OCI-LY1 (cell line): ENCODE results near the gene U2AF1.
"Not testable (repeated sequence)": the region's sequence is repeated elsewhere in the genome, so short reads cannot be mapped to it uniquely, and the experiment has no call there.

ENCODE experiments used
- H2AFZ ChIP-seq: fragments of 200-600 bp; sonication (generic), shearing (Covaris generic); 2 replicates; pipeline ENCODE4 v1.6.0; 2014; ENCODE audit warnings: antibody characterized with exemption, mild to moderate bottlenecking, low read length
- H3F3A ChIP-seq: fragments of 200-600 bp; sonication (generic), shearing (Covaris generic); 2 replicates; pipeline ENCODE4 v1.6.0; 2014; ENCODE audit warnings: mild to moderate bottlenecking, antibody characterized with exemption, low read length, moderate library complexity; ENCODE audit not compliant: insufficient read depth
- H3K27ac ChIP-seq: fragments of 200-600 bp; sonication (generic); 2 replicates; pipeline ENCODE4 v1.5.1; 2014; ENCODE audit warnings: low read length, mixed run types, mild to moderate bottlenecking, low read depth; ENCODE audit not compliant: poor library complexity, severe bottlenecking
- H3K27me3 ChIP-seq: fragments of 200-600 bp; sonication (generic); 2 replicates; pipeline ENCODE4 v1.6.0; 2014; ENCODE audit warnings: antibody characterized with exemption, mild to moderate bottlenecking, low read length, moderate library complexity; ENCODE audit not compliant: insufficient read depth
- H3K36me3 ChIP-seq: fragments of 200-600 bp; sonication (generic); 2 replicates; pipeline ENCODE4 v1.6.1; 2014; ENCODE audit warnings: mild to moderate bottlenecking, antibody characterized with exemption, low read length, moderate library complexity, mixed read lengths; ENCODE audit not compliant: insufficient read depth
- H3K4me1 ChIP-seq: fragments of 200-600 bp; sonication (generic); 2 replicates; pipeline ENCODE4 v1.5.1; 2014; ENCODE audit warnings: mild to moderate bottlenecking, low read length, moderate library complexity; ENCODE audit not compliant: insufficient read depth, severe bottlenecking
- H3K4me2 ChIP-seq: fragments of 200-600 bp; sonication (generic), shearing (Covaris generic); 2 replicates; pipeline ENCODE4 v1.6.1; 2014; ENCODE audit warnings: low read length
- H3K4me3 ChIP-seq: fragments of 200-600 bp; sonication (generic); 2 replicates; pipeline ENCODE4 v1.5.1; 2014; ENCODE audit warnings: low read length, low read depth, mild to moderate bottlenecking, mixed read lengths; ENCODE audit not compliant: poor library complexity, severe bottlenecking
- H3K79me2 ChIP-seq: fragments of 200-600 bp; shearing (Covaris generic); 2 replicates; pipeline ENCODE4 v1.6.1; 2016; ENCODE audit warnings: mixed run types, low read length, mixed read lengths; ENCODE audit not compliant: insufficient read depth
- H3K9ac ChIP-seq: fragments of 200-600 bp; sonication (generic), shearing (Covaris generic); 2 replicates; pipeline ENCODE4 v1.6.1; 2014; ENCODE audit warnings: mild to moderate bottlenecking, low read length, mixed read lengths
- H3K9me2 ChIP-seq: fragments of 200-600 bp; sonication (generic), shearing (Covaris generic); 2 replicates; pipeline ENCODE4 v1.6.1; 2014; ENCODE audit warnings: low read depth, mild to moderate bottlenecking, low read length, mixed read lengths
- H3K9me3 ChIP-seq: fragments of 200-600 bp; shearing (Covaris generic); 2 replicates; pipeline ENCODE4 v1.6.1; 2014; ENCODE audit warnings: low read length, mixed read lengths
- H4K20me1 ChIP-seq: fragments of 200-600 bp; sonication (generic), shearing (Covaris generic); 2 replicates; pipeline ENCODE4 v1.6.0; 2016; ENCODE audit warnings: mild to moderate bottlenecking, low read length; ENCODE audit not compliant: insufficient read depth

Gene U2AF1

GRCh38 chr21:43106965-43107793 lies at the start of gene U2AF1:
Gene U2AF1 (minus strand): TSS chr21:43107570. CDS start chr21:43107494, 76 bp downstream.
- H3K9me2 ChIP-seq, H3K36me3 ChIP-seq, H3F3A ChIP-seq, H4K20me1 ChIP-seq, H3K9me3 ChIP-seq, H3K79me2 ChIP-seq, H2AFZ ChIP-seq, H3K27ac ChIP-seq, H3K27me3 ChIP-seq, H3K4me1 ChIP-seq: not testable (repeated sequence)
- peak within 1 kb of the TSS; percentile 65 for H3K4me3 ChIP-seq
- H3K9ac ChIP-seq: peak within 1 kb of the TSS; percentile 68
- peak within 1 kb of the TSS; percentile 41; the same call in 1 of the 2 replicates for H3K4me2 ChIP-seq

- not testable (repeated sequence) for H3K36me3 ChIP-seq, H3K27ac ChIP-seq, H3K27me3 ChIP-seq, H4K20me1 ChIP-seq, H3K79me2 ChIP-seq, H3F3A ChIP-seq, H2AFZ ChIP-seq, H3K9me2 ChIP-seq, H3K4me3 ChIP-seq, H3K9ac ChIP-seq, H3K4me1 ChIP-seq, H3K9me3 ChIP-seq, H3K4me2 ChIP-seq
These were observed 46.2 kb upstream of the U2AF1 start for GRCh38 chr21:43153601-43154000.

- H3K9ac ChIP-seq, H3K79me2 ChIP-seq, H3K36me3 ChIP-seq, H3K9me2 ChIP-seq, H4K20me1 ChIP-seq, H3K4me2 ChIP-seq, H3K27me3 ChIP-seq, H3F3A ChIP-seq, H3K27ac ChIP-seq, H2AFZ ChIP-seq, H3K9me3 ChIP-seq, H3K4me3 ChIP-seq, H3K4me1 ChIP-seq: not testable (repeated sequence)
These were observed 42.0 kb upstream of the U2AF1 start for GRCh38 chr21:43149344-43149743.

GRCh38 chr21:43147999-43148398 lies 40.6 kb upstream of the U2AF1 start:
- H3K27me3 ChIP-seq, H3K27ac ChIP-seq, H3K9ac ChIP-seq, H3K4me3 ChIP-seq, H3K4me1 ChIP-seq, H3K9me3 ChIP-seq, H3K4me2 ChIP-seq, H2AFZ ChIP-seq, H4K20me1 ChIP-seq, H3K9me2 ChIP-seq, H3K79me2 ChIP-seq, H3K36me3 ChIP-seq, H3F3A ChIP-seq: not testable (repeated sequence)

- not testable (repeated sequence) for H2AFZ ChIP-seq, H3K27ac ChIP-seq, H3K4me3 ChIP-seq, H3K4me2 ChIP-seq, H3K9me2 ChIP-seq, H4K20me1 ChIP-seq, H3K36me3 ChIP-seq, H3K9ac ChIP-seq, H3K27me3 ChIP-seq, H3K9me3 ChIP-seq, H3K79me2 ChIP-seq, H3F3A ChIP-seq, H3K4me1 ChIP-seq
These were observed 39.3 kb upstream of the U2AF1 start for GRCh38 chr21:43146637-43147036.

GRCh38 chr21:43141407-43141806 lies 34.0 kb upstream of the U2AF1 start:
- not testable (repeated sequence) for H3K27me3 ChIP-seq, H3F3A ChIP-seq, H3K36me3 ChIP-seq, H3K4me2 ChIP-seq, H3K9me2 ChIP-seq, H3K79me2 ChIP-seq, H3K9ac ChIP-seq, H3K4me3 ChIP-seq, H3K27ac ChIP-seq, H4K20me1 ChIP-seq, H3K4me1 ChIP-seq, H2AFZ ChIP-seq, H3K9me3 ChIP-seq

- H3K27ac ChIP-seq, H3K36me3 ChIP-seq, H3K79me2 ChIP-seq, H3K9me3 ChIP-seq, H3K4me1 ChIP-seq, H3K9ac ChIP-seq, H3K4me2 ChIP-seq, H3F3A ChIP-seq, H3K27me3 ChIP-seq, H3K9me2 ChIP-seq, H3K4me3 ChIP-seq, H4K20me1 ChIP-seq, H2AFZ ChIP-seq: not testable (repeated sequence)
These were observed 31.6 kb upstream of the U2AF1 start for GRCh38 chr21:43138944-43139343.

- H3K9ac ChIP-seq, H3K4me1 ChIP-seq, H3K9me3 ChIP-seq, H2AFZ ChIP-seq, H3K36me3 ChIP-seq, H3K27me3 ChIP-seq, H3K79me2 ChIP-seq, H4K20me1 ChIP-seq, H3K9me2 ChIP-seq, H3K27ac ChIP-seq, H3K4me2 ChIP-seq, H3F3A ChIP-seq, H3K4me3 ChIP-seq: not testable (repeated sequence)
These were observed 27.1 kb upstream of the U2AF1 start for GRCh38 chr21:43134520-43134919.
